HEK293 (cell line): ENCODE results near the gene SLC35B1.

Experiments
- ELK4 ChIP-seq: IDR thresholded peaks from 2 replicates; pipeline ENCODE4 v1.6.1; 2011; ENCODE audit warnings: mild to moderate bottlenecking, low read depth, low read length, borderline replicate concordance
- GFI1B ChIP-seq: fragments of 450-650 bp; formaldehyde crosslinking; IDR thresholded peaks from 2 replicates; pipeline ENCODE4 v1.5.1; 2016; ENCODE audit warnings: missing biosample characterization, missing genetic modification characterization
- INSM2 ChIP-seq: fragments of 450-650 bp; formaldehyde crosslinking; IDR thresholded peaks from 2 replicates; pipeline ENCODE4 v1.5.1; 2016; ENCODE audit warnings: missing biosample characterization, missing genetic modification characterization
- KLF10 ChIP-seq: fragments of 450-650 bp; IDR thresholded peaks from 2 replicates; pipeline ENCODE4 v1.5.1; 2018; ENCODE audit warnings: missing biosample characterization, mild to moderate bottlenecking, missing genetic modification characterization
- KLF16 ChIP-seq: fragments of 450-650 bp; formaldehyde crosslinking; IDR thresholded peaks from 2 replicates; pipeline ENCODE4 v1.5.1; 2017; ENCODE audit warnings: missing biosample characterization, missing genetic modification characterization
- MEIS1 ChIP-seq: sonication (generic); formaldehyde crosslinking; IDR thresholded peaks from 2 replicates; pipeline ENCODE4 v1.8.1; 2022; ENCODE audit warnings: missing genetic modification reagents, mild to moderate bottlenecking, borderline replicate concordance
- MYNN ChIP-seq: fragments of 450-650 bp; formaldehyde crosslinking; IDR thresholded peaks from 2 replicates; pipeline ENCODE4 v1.5.1; 2016; ENCODE audit warnings: missing biosample characterization, missing genetic modification characterization, borderline replicate concordance
- OVOL3 ChIP-seq: fragments of 450-650 bp; formaldehyde crosslinking; IDR thresholded peaks from 2 replicates; pipeline ENCODE4 v1.5.1; 2016; ENCODE audit warnings: missing biosample characterization, missing genetic modification characterization
- ZNF112 ChIP-seq: fragments of 450-650 bp; formaldehyde crosslinking; IDR thresholded peaks from 2 replicates; pipeline ENCODE4 v1.5.0; 2017; ENCODE audit warnings: missing biosample characterization, missing genetic modification characterization
- ZNF114 ChIP-seq: fragments of 450-650 bp; formaldehyde crosslinking; IDR thresholded peaks from 2 replicates; pipeline ENCODE4 v1.5.0; 2017; ENCODE audit warnings: missing biosample characterization, missing genetic modification characterization
- ZNF132 ChIP-seq: fragments of 450-650 bp; formaldehyde crosslinking; IDR thresholded peaks from 2 replicates; pipeline ENCODE4 v1.5.1; 2017; ENCODE audit warnings: missing biosample characterization, missing genetic modification characterization, borderline replicate concordance
- ZNF157 ChIP-seq: fragments of 450-650 bp; formaldehyde crosslinking; IDR thresholded peaks from 2 replicates; pipeline ENCODE4 v1.5.1; 2016; ENCODE audit warnings: missing biosample characterization, missing genetic modification characterization
- ZNF18 ChIP-seq: fragments of 450-650 bp; formaldehyde crosslinking; IDR thresholded peaks from 2 replicates; pipeline ENCODE4 v1.5.1; 2016; ENCODE audit warnings: missing biosample characterization, missing genetic modification characterization
- ZNF211 ChIP-seq: fragments of 450-650 bp; formaldehyde crosslinking; IDR thresholded peaks from 2 replicates; pipeline ENCODE4 v1.5.1; 2016; ENCODE audit warnings: low read depth, missing biosample characterization, missing genetic modification characterization
- ZNF23 ChIP-seq: fragments of 450-650 bp; formaldehyde crosslinking; IDR thresholded peaks from 2 replicates; pipeline ENCODE4 v1.5.1; 2016; ENCODE audit warnings: missing biosample characterization, missing genetic modification characterization, borderline replicate concordance
- ZNF239 ChIP-seq: fragments of 450-650 bp; formaldehyde crosslinking; IDR thresholded peaks from 2 replicates; pipeline ENCODE4 v1.5.1; 2016; ENCODE audit warnings: missing biosample characterization, missing genetic modification characterization
- ZNF280C ChIP-seq: fragments of 450-650 bp; formaldehyde crosslinking; IDR thresholded peaks from 2 replicates; pipeline ENCODE4 v1.5.1; 2016; ENCODE audit warnings: missing biosample characterization, missing genetic modification characterization
- ZNF324 ChIP-seq: fragments of 450-650 bp; formaldehyde crosslinking; IDR thresholded peaks from 2 replicates; pipeline ENCODE4 v1.5.1; 2016; ENCODE audit warnings: missing biosample characterization, missing genetic modification characterization
- ZNF621 ChIP-seq: fragments of 450-650 bp; formaldehyde crosslinking; IDR thresholded peaks from 2 replicates; pipeline ENCODE4 v1.5.1; 2017; ENCODE audit warnings: missing biosample characterization, missing genetic modification characterization
- ZNF639 ChIP-seq: fragments of 450-650 bp; formaldehyde crosslinking; IDR thresholded peaks from 2 replicates; pipeline ENCODE4 v1.5.1; 2016; ENCODE audit warnings: missing biosample characterization, missing genetic modification characterization
- ZNF664 ChIP-seq: fragments of 450-650 bp; formaldehyde crosslinking; IDR thresholded peaks from 2 replicates; pipeline ENCODE4 v1.5.1; 2016; ENCODE audit warnings: missing biosample characterization, missing genetic modification characterization
- ZNF707 ChIP-seq: fragments of 450-650 bp; formaldehyde crosslinking; IDR thresholded peaks from 2 replicates; pipeline ENCODE4 v1.5.1; 2016; ENCODE audit warnings: missing biosample characterization, missing genetic modification characterization
- ZNF791 ChIP-seq: fragments of 450-650 bp; formaldehyde crosslinking; IDR thresholded peaks from 2 replicates; pipeline ENCODE4 v1.5.1; 2016; ENCODE audit warnings: missing biosample characterization, missing genetic modification characterization
- ZNF837 ChIP-seq: fragments of 450-650 bp; formaldehyde crosslinking; IDR thresholded peaks from 2 replicates; pipeline ENCODE4 v1.5.1; 2016; ENCODE audit warnings: missing biosample characterization, missing genetic modification characterization
- TF ChIP-seq, protein P1 (sequence below): fragments of 450-650 bp; formaldehyde crosslinking; IDR thresholded peaks from 2 replicates; pipeline ENCODE4 v1.5.1; 2016; ENCODE audit warnings: missing biosample characterization, missing genetic modification characterization
- TF ChIP-seq, protein P2 (sequence below): fragments of 450-650 bp; formaldehyde crosslinking; IDR thresholded peaks from 2 replicates; pipeline ENCODE4 v1.5.1; 2016; ENCODE audit warnings: missing biosample characterization, missing genetic modification characterization
- TF ChIP-seq, protein P3 (sequence below): fragments of 450-650 bp; IDR thresholded peaks from 2 replicates; pipeline ENCODE4 v1.5.1; 2018; ENCODE audit warnings: missing biosample characterization, mild to moderate bottlenecking, missing genetic modification characterization

SLC35B1 gene

DNA sequence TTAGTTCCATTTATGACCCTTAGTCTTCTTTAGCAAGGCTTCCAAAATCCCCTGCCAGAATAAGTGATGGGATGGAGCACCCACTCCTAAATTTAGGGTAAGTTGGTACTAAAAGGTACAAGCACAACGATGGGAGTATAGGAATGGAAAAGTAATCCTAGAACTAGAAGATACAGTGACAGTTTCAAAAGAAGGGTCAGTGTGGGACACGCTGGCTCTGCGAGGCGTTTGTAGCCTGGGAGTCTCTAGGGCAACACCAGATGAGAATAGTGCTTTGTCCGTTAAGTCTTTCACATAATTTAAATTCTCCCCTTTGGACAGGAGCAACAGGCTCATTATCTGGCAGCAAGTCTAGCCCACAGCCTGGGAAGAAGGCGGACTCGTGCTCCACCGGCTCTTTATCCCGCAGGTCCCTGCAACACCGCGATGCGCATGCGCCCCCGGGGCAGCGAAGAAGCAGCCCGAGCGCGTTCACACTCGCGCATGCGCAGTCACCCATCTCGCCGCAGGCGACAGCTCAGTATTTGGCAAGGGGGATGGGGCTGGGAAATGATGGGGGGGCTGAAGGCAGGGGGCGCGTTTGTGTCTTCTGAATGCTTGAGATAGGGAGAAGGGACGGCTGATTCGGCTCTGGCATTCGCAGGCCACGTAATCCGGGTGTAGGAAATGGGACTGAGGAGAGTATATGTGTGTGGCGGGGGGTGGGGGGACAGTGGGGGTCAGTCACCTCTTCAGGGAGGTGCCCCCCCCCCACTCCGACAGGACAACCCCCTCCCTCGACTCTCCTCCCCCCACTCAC, 30.4 kb downstream of the SLC35B1 start (continued):
- TF ChIP-seq ZNF639 (no peak), ZNF664 (tag by site-specific recombination) (no peak), ZNF211 (tag by site-specific recombination) (no peak), KLF10 (tag by site-specific recombination) (peak; percentile 29; the same call in 1 of the 2 replicates), ELK4 (no peak), ZNF239 (tag by site-specific recombination) (no peak), KLF16 (no peak), ZNF791 (tag by site-specific recombination) (no peak), MEIS1 (CRISPR knock-in tag) (no peak), ZNF324 (tag by site-specific recombination) (no peak), ZNF18 (no peak), MYNN (tag by site-specific recombination) (peak; percentile 84; the same call in 1 of the 2 replicates), ZNF621 (tag by site-specific recombination) (no peak), ZNF114 (tag by site-specific recombination) (no peak), ZNF132 (tag by site-specific recombination) (no peak), GFI1B (tag by site-specific recombination) (0 out of 2 replicates have a peak, but pooled peaks have one; percentile 44), ZNF280C (no peak), OVOL3 (0 out of 2 replicates have a peak, but pooled peaks have one; percentile 43), INSM2 (tag by site-specific recombination) (no peak), ZNF837 (0 out of 2 replicates have a peak, but pooled peaks have one; percentile 47), ZNF707 (tag by site-specific recombination) (no peak), ZNF112 (tag by site-specific recombination) (no peak), ZNF157 (tag by site-specific recombination) (peak; percentile 41; the same call in 1 of the 2 replicates), ZNF23 (no peak)
- TF ChIP-seq, protein P1, sequence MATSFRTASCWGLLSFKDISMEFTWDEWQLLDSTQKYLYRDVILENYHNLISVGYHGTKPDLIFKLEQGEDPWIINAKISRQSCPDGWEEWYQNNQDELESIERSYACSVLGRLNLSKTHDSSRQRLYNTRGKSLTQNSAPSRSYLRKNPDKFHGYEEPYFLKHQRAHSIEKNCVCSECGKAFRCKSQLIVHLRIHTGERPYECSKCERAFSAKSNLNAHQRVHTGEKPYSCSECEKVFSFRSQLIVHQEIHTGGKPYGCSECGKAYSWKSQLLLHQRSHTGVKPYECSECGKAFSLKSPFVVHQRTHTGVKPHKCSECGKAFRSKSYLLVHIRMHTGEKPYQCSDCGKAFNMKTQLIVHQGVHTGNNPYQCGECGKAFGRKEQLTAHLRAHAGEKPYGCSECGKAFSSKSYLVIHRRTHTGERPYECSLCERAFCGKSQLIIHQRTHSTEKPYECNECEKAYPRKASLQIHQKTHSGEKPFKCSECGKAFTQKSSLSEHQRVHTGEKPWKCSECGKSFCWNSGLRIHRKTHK (tag by site-specific recombination) = no peak
- TF ChIP-seq, protein P2, sequence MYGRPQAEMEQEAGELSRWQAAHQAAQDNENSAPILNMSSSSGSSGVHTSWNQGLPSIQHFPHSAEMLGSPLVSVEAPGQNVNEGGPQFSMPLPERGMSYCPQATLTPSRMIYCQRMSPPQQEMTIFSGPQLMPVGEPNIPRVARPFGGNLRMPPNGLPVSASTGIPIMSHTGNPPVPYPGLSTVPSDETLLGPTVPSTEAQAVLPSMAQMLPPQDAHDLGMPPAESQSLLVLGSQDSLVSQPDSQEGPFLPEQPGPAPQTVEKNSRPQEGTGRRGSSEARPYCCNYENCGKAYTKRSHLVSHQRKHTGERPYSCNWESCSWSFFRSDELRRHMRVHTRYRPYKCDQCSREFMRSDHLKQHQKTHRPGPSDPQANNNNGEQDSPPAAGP (tag by site-specific recombination) = no peak
- TF ChIP-seq, protein P3, sequence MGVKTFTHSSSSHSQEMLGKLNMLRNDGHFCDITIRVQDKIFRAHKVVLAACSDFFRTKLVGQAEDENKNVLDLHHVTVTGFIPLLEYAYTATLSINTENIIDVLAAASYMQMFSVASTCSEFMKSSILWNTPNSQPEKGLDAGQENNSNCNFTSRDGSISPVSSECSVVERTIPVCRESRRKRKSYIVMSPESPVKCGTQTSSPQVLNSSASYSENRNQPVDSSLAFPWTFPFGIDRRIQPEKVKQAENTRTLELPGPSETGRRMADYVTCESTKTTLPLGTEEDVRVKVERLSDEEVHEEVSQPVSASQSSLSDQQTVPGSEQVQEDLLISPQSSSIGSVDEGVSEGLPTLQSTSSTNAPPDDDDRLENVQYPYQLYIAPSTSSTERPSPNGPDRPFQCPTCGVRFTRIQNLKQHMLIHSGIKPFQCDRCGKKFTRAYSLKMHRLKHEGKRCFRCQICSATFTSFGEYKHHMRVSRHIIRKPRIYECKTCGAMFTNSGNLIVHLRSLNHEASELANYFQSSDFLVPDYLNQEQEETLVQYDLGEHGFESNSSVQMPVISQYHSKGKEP (tag by site-specific recombination) = no peak
